ENCODE results near the gene PGGT1B.

DNA sequence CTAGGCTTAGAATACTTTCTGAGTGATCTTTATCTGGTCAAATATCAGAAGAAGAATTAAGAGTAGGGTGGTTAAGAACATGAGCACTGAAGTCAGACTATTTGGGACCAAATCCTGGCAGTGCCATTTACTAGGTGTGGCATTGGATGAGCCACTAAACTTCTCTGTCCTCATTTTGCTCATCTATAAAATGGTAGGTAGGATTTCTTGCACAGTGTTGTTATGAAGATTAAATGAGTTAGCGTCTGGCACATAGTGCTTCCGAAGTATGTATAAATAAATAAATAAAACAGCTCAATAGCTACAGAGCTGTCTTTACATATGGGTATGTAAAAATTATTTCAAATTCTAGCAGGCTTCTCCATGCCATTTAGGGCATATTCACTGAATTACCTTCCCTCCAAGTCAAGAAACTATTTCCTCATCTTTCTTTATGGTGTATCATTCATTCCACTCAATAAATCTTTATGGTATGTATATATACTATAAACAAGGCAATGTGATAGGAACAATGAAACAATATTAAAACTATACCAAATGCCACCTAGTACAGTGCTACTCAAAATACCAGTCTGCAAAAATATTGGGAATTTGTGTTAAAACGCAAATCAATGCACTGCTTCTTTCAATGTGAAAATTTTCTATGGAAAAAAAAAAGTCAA, 9.8 kb upstream of the PGGT1B start:
- no peak for TF ChIP-seq YY1 (IDR thresholded peaks at IDR 0.05; ENCODE audit: insufficient read depth, insufficient read length)
- no peak for TF ChIP-seq ZNF274 (IDR thresholded peaks at IDR 0.05; ENCODE audit: low read depth, low read length)

Measured in NT2/D1 (cell line).